Germinal center (tissue), 1 donor: Measurements from ENCODE around the gene USP1.

Experiments used
- DNase-seq: peaks from one replicate; pipeline ENCODE4 v3.0.0; 2012; ENCODE audit warnings: mixed read lengths, low spot score

The USP1 gene

DNA sequence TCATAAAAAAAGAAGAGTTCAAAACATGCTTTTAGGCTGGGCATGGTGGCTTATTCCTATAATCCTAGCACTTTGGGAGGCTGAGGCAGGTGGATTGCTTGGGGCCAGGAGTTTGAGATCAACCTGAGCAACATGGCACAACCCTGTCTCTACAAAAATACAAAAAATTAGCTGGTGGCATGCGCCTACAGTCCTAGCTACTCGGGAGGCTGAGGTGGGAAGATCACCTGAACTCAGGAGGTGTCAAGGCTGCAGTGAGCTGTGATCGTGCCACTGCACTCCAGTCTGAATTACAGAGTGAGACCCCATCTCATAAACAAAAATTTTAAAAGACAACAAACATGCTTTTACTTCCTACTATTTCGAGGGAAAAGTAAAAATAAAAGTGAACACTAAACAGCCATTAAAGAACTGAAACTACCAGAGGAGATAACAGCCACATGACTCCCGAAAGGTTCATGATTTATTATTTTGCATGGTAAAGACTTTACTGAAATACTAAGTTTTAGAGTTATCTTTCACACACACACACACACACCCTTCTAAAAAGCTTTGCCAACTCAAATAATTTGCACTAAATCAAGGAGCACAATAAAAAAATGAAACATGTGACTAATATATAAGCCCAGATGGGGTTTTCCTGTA is 48.1 kb downstream of the USP1 start:
- no peak for DNase-seq

DNA sequence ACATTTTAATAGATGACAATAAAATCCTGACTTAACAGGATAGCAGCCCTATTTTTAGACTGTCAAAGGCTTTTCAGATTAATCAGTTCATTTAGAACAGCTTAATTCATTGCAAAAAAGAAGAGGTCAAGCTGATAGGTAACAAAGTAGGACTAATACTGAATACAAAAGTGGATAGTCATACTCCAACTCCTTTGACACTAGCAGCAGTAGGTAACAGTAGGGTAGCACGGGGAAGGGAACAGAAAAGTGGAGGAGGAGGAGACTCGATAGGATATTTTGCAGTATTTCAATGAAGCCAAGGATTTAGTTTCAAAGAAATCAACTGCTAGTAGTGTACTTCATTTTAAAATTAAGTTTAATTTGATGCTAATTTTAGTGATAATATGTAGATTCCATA is 51.1 kb downstream of the USP1 start:
- no peak for DNase-seq

DNA sequence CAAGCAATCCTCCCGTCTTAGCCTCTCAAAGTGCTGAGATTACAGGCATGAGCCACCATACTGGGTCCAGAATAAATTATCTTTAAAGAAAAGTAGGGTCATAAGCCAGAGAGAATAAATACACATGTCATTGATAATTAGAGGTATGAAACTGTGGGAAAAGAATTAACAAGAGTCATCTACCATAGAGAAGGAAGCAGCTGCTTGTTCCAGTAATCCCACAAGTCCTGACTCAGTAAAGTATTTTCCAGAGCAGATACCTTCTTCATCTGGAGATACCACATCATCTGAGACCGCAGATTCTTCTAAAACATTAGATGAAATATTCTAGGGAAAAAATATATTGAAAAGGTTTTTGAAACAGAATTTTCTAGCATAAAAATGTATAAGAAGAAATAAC is 55.7 kb downstream of the USP1 start:
- DNase-seq, result no peak

DNA sequence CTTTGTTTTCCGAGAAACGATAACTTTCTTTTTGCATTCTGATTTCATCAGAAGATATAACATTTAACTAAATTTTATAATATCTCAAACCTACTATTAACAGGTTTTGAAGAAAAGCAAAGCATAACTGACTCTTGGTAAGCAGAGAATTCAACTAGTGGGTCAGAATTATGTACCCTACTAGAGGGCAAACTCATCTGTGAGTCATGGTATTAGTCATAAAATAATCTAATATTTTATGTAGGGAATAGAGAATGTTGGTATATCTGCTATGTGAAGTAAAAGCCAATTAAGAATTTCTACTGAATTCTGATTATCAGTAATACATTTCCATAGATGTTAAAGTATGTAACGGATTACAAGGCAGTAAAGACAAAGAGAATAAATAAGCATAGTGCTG is 56.8 kb downstream of the USP1 start:
- DNase-seq, result no peak

DNA sequence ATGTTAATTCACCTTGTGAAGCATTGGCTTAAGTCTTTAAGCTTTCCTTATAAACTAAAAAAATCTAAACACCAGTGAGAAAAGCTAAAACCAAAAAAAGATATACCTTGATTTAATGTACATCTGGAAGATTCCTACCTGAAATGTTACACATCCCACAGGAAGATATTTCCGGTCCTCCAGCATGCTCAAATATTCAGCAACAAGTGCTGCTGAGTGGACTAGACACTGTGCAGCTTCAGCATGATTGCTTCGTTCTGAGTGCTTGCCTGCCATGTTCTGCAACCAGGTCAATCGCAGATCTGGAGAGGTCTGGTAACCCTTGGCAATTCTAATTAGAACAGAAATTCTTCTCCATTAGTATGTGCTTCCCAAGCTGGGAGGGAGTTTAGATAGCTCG is 57.3 kb downstream of the USP1 start:
- DNase-seq, result no peak

DNA sequence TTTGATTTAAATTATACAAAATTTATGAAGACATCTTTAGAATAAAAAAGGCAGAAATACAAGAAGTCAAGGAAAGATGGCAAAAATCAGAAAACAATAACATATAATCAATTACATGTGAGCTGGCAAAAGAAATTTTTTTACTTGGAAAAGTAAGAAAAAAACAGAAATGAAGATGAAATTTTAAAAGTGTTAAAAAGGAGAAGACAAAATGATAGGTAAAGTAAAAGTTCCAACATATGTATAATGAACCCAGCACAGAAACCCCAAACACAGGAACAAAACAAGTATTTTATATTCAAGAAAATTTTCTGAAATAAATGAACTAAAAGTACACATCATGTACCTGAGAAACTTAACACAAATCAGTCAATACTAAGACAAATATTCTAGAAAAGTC is 63.4 kb downstream of the USP1 start:
- DNase-seq, result no peak
